ENCODE data around the gene MYH10.

MYH10 gene

DNA sequence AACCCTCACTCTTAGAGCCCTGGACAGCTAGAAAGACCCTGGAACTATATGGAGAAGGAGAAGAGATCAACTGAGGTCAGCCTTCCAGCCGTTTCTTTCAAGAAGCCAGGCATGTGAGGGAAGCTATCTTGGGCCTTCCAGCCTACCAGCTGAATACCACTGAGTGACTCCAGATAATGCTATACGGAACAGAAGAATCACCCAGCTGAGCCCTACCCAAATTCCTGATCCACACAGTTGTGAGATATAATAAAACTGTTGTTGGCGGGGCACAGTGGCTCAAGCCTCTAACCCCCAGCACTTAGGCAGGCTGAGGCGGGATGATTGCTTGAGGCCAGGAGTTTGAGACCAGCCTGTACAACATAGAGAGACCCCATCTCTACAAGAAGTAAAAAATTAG lies 26.2 kb upstream of the MYH10 start:
- Mint-ChIP-seq H3K27me3 (ENCODE audit: low read depth) (peaks cover 7% of the 10 kb centered on the region), H3K27ac (no peak overlapping the region), H3K9me3 (peaks cover 11% of the 10 kb centered on the region), H3K4me1 (no peaks in the 10 kb centered on the region), H3K36me3 (ENCODE audit: low read depth) (no peaks in the 10 kb centered on the region), H3K4me3 (no peak overlapping the region)
- TF ChIP-seq, protein P1, sequence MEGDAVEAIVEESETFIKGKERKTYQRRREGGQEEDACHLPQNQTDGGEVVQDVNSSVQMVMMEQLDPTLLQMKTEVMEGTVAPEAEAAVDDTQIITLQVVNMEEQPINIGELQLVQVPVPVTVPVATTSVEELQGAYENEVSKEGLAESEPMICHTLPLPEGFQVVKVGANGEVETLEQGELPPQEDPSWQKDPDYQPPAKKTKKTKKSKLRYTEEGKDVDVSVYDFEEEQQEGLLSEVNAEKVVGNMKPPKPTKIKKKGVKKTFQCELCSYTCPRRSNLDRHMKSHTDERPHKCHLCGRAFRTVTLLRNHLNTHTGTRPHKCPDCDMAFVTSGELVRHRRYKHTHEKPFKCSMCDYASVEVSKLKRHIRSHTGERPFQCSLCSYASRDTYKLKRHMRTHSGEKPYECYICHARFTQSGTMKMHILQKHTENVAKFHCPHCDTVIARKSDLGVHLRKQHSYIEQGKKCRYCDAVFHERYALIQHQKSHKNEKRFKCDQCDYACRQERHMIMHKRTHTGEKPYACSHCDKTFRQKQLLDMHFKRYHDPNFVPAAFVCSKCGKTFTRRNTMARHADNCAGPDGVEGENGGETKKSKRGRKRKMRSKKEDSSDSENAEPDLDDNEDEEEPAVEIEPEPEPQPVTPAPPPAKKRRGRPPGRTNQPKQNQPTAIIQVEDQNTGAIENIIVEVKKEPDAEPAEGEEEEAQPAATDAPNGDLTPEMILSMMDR (IDR thresholded peaks at IDR 0.05; ENCODE audit: unreplicated experiment in 3 of 3): no peak

DNA sequence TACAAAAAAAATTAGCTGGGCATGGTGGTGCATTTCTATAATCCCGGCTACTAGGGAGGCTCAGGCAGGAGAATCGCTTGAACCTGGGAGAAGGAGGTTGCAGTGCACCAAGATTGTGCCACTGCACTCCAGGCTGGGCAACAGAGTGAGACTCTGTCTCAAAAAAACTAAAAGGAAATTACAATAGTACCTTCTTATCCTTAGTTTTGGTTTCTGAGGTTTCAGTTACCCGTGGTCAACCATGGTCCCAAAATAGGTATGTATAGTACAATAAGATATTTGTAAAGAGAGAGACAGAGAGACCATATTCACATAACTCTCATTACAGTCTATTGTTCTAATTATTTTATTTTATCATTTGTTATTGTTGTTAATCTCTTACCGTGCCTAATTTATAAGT lies 24.3 kb upstream of the MYH10 start:
- H3K4me3 Mint-ChIP-seq: no peak overlapping the region
- TF ChIP-seq, protein P1 (IDR thresholded peaks at IDR 0.05; ENCODE audit: unreplicated experiment in 3 of 3): no peak
- peaks cover 4% of the 10 kb centered on the region for H3K27me3 Mint-ChIP-seq (ENCODE audit: low read depth)
- H3K36me3 Mint-ChIP-seq (ENCODE audit: low read depth): no peaks in the 10 kb centered on the region
- H3K27ac Mint-ChIP-seq: no peak overlapping the region
- no peaks in the 10 kb centered on the region for H3K4me1 Mint-ChIP-seq
- H3K9me3 Mint-ChIP-seq: peaks cover 11% of the 10 kb centered on the region

DNA sequence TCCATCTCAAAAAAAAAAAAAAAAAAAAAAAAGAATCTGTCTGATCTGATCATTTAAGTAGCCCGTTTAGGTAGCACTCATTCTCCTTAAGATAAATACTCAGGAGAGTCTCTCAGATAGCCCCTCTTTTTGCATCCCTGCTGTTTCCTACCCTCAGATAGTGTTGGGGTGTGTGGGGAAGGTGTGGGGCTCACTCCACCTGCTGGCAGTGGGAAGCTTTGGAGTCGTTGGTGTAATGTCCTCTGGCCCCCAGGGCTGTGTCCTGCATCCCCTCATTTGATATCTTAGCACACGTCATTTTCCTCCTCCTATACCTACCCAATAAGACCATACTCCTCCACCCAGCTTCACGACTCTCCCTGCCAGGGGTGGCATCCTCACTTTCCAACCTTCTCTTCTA lies 20.5 kb upstream of the MYH10 start:
- Mint-ChIP-seq H3K4me1 (no peaks in the 10 kb centered on the region), H3K36me3 (ENCODE audit: low read depth) (no peaks in the 10 kb centered on the region), H3K27ac (no peak overlapping the region), H3K27me3 (ENCODE audit: low read depth) (peaks cover 4% of the 10 kb centered on the region), H3K4me3 (no peak overlapping the region), H3K9me3 (peaks cover 2% of the 10 kb centered on the region)
- TF ChIP-seq, protein P1 (IDR thresholded peaks at IDR 0.05; ENCODE audit: unreplicated experiment in 3 of 3): no peak

DNA sequence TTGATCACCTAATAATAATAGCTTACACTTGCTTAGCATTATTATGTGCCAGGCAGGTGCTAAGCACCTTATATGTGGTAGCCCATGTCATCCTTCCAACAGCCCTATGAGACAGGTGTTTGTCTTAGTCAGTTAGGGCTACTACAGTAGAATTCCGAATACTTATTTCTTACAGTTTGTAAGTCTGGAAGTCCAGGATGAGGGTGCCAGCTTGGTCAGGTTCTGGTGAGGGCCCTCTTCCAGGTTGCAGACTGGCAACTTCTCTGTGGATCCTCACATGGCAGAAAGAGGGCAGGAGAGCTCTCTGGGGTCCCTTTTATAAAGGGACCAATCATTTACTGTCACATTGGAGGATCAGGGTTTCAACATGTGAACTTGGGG lies 19.6 kb upstream of the MYH10 start:
- no peak overlapping the region for H3K27ac Mint-ChIP-seq
- no peaks in the 10 kb centered on the region for H3K4me1 Mint-ChIP-seq
- H3K36me3 Mint-ChIP-seq (ENCODE audit: low read depth): no peaks in the 10 kb centered on the region
- no peak overlapping the region for H3K4me3 Mint-ChIP-seq
- H3K9me3 Mint-ChIP-seq: peaks cover 1% of the 10 kb centered on the region
- peaks cover 4% of the 10 kb centered on the region for H3K27me3 Mint-ChIP-seq (ENCODE audit: low read depth)
- TF ChIP-seq, protein P1 (IDR thresholded peaks at IDR 0.05; ENCODE audit: unreplicated experiment in 3 of 3): no peak

DNA sequence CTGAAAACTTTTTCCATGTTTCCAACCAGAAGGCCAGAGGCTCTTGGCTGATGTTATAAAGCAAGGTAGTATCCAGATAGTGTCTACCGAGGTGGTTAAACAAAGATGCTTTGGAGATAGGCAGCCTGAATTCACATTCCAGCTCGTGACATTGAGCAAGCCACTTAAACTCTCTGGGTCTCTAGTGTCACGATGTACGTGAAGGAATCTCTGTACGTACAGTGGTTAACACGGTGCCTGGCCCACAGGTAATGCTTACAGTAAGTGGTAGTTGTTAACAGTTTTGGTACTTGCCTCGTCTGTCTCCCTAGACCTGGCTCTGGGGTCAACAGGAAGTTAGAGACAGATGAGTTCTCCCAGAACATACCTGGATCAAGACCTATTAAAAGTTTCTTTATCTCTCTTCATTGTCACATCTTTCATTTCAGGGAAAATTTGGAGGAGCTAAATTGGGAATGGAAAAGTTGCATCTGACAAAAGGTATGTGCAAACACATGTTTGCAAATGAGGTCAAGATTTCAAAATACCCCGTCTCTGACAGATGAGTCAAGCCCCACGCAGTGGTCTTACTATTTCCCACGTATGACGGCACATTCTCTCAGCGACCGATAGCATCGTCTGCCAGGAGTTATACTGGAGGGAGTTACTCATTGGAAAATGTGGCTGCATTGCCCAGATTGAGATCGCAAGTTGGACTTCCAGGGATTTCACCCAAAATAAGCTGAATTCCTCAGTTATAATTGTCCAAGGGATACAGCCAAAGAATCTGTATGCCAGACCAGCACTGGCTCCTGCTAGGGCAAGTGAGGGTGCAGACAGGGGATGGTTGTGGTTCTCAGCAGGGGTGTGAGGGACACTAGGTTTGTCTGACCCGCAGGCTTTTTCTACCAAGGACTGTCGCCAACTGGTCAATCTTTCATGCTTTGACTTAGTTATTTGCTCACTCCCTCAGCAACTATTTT lies 18.9 kb upstream of the MYH10 start:
- Mint-ChIP-seq H3K4me1 (no peaks in the 10 kb centered on the region), H3K27me3 (ENCODE audit: low read depth) (peaks cover 4% of the 10 kb centered on the region), H3K27ac (no peak overlapping the region), H3K36me3 (ENCODE audit: low read depth) (no peaks in the 10 kb centered on the region), H3K4me3 (no peak overlapping the region), H3K9me3 (no peaks in the 10 kb centered on the region)
- TF ChIP-seq, protein P1 (IDR thresholded peaks at IDR 0.05; ENCODE audit: unreplicated experiment in 3 of 3): no peak

DNA sequence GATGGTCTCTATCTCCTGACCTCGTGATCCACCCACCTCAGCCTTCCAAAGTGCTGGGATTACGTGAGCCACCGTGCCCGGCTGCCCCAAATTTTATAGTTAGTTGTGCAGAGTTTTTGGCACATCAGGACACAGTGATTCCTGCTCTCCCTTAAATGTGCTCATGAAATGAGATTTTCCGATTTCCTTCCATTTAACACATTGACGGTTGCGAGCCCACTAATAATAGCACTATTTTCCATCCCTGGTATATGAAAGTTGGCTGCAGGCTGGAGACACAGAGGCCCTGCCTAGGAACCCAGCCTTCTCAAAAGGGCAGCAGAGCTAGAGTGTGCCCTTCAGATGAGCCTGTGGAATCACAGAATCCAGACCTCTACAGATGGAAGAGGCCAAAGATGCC lies 17.4 kb upstream of the MYH10 start:
- Mint-ChIP-seq H3K27me3 (ENCODE audit: low read depth) (peaks cover 4% of the 10 kb centered on the region), H3K4me3 (no peak overlapping the region), H3K27ac (no peak overlapping the region), H3K9me3 (no peaks in the 10 kb centered on the region), H3K4me1 (no peaks in the 10 kb centered on the region), H3K36me3 (ENCODE audit: low read depth) (no peaks in the 10 kb centered on the region)
- TF ChIP-seq, protein P1 (IDR thresholded peaks at IDR 0.05; ENCODE audit: unreplicated experiment in 3 of 3): no peak
